Stimulated activated CD8-positive, alpha-beta memory T cell treated with anti-CD3 and anti-CD28 coated beads, Interleukin-7, amount 100 ng/mL, for 1 hour (primary cell): ENCODE data around the gene WFDC10A.
"Not testable (repeated sequence)": the region's sequence is repeated elsewhere in the genome, so short reads cannot be mapped to it uniquely, and the experiment has no call there.

Experiments used
- DNase-seq, 2 donors: peaks; one replicate each; pipeline ENCODE4 v3.0.0-alpha.2; 2020; ENCODE audit warnings: low read depth in 2 of 2

WFDC10A gene

GRCh38 chr20:45647441-45648050, 18.0 kb downstream of the WFDC10A start:
- DNase-seq: no peak

- no peak for DNase-seq
These were observed 19.8 kb downstream of the WFDC10A start for GRCh38 chr20:45649312-45649863.

GRCh38 chr20:45651726-45652125, 22.2 kb downstream of the WFDC10A start:
- not testable (repeated sequence) for DNase-seq

GRCh38 chr20:45657038-45657437, 27.5 kb downstream of the WFDC10A start:
- not testable (repeated sequence) for DNase-seq

DNA sequence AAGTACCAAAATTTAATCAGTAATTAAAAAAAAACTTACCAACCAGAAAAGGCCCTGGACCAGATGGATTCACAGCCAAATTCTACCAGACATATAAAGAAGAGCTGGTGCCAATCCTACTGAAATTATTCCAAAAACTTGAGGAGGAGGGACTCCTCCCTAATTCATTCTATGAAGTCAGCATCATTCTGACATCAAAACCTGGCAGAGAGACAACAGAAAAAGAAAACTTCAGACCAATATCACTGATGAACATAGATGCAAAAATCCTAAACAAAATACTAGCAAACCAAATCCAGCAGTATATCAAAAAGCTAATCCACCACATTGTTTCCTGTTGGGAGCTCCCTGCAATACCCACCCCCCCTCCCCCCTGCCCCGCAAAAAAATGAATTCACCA, 40.6 kb downstream of the WFDC10A start, which contains the start of gene WFDC11:
TSS of gene WFDC11 (minus strand) at position 101 of the 400 bp plus-strand sequence. CDS start 19,639 bp downstream, outside the sequence.
- DNase-seq: no peak

- no peak for DNase-seq
These were observed 43.2 kb downstream of the WFDC10A start for GRCh38 chr20:45672765-45673164.

DNA sequence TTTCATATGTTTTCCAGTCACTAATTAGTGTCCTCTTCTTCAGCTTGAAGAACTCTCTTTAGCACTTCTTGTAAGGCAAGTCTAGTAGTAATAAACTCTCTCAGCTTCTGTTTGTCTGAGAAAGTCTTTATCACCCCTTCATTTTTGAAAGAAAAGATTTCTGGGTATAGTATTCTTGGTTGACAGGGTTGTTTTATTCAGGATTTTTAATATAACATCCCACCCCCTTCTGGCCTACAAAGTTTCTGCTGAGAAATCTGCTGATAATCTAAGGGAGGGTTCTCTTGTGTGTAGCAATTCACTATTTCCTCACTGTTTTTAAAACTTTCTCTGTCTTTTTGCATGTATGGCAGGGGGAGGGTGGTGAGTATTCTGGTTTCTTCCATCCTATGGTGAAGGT, 50.1 kb downstream of the WFDC10A start:
- DNase-seq: no peak
